NCI-H2107 treated with DMSO at 0.1 percent for 48 hours (cell line): ENCODE data around the gene JAKMIP2.

Source experiments
- DNase-seq: peaks from one replicate; lab custom pipeline; 2025; ENCODE audit not compliant: unreplicated experiment; lab: John Stamatoyannopoulos, UW

Gene JAKMIP2

GRCh38 chr5:147704544-147704943 lies 78.0 kb downstream of the JAKMIP2 start:
- no peak for DNase-seq

GRCh38 chr5:147701468-147701867 lies 81.1 kb downstream of the JAKMIP2 start:
- DNase-seq: no peak

GRCh38 chr5:147699496-147700088 lies 82.9 kb downstream of the JAKMIP2 start:
- no peak for DNase-seq

- no peak for DNase-seq
These were observed 85.1 kb downstream of the JAKMIP2 start for GRCh38 chr5:147697380-147697779.

- no peak for DNase-seq
These were observed 87.8 kb downstream of the JAKMIP2 start for GRCh38 chr5:147694772-147695171.

GRCh38 chr5:147693233-147693632 lies 89.3 kb downstream of the JAKMIP2 start:
- no peak for DNase-seq

- DNase-seq: no peak
These were observed 91.4 kb downstream of the JAKMIP2 start for GRCh38 chr5:147691130-147691529.

GRCh38 chr5:147690595-147690994 lies 91.9 kb downstream of the JAKMIP2 start:
- DNase-seq: no peak

- no peak for DNase-seq
These were observed 93.1 kb downstream of the JAKMIP2 start for GRCh38 chr5:147689426-147689825.

GRCh38 chr5:147688656-147689356 lies 93.7 kb downstream of the JAKMIP2 start:
- no peak for DNase-seq

- DNase-seq: no peak
These were observed 95.4 kb downstream of the JAKMIP2 start for GRCh38 chr5:147687118-147687517.

- no peak for DNase-seq
These were observed 96.1 kb downstream of the JAKMIP2 start for GRCh38 chr5:147686421-147686820.

- no peak for DNase-seq
These were observed 96.5 kb downstream of the JAKMIP2 start for GRCh38 chr5:147685993-147686392.

- no peak for DNase-seq
These were observed 107.4 kb downstream of the JAKMIP2 start for GRCh38 chr5:147675168-147675567.

- no peak for DNase-seq
These were observed 108.1 kb downstream of the JAKMIP2 start for GRCh38 chr5:147674411-147674810.

GRCh38 chr5:147673791-147674190 lies 108.7 kb downstream of the JAKMIP2 start:
- no peak for DNase-seq

GRCh38 chr5:147673266-147673665 lies 109.3 kb downstream of the JAKMIP2 start:
- DNase-seq: no peak

GRCh38 chr5:147671365-147671764 lies 111.2 kb downstream of the JAKMIP2 start:
- no peak for DNase-seq

- DNase-seq: no peak
These were observed 111.7 kb downstream of the JAKMIP2 start for GRCh38 chr5:147670815-147671214.

GRCh38 chr5:147669169-147669869 lies 113.2 kb downstream of the JAKMIP2 start:
- DNase-seq: no peak

- no peak for DNase-seq
These were observed 114.1 kb downstream of the JAKMIP2 start for GRCh38 chr5:147668385-147668784.

GRCh38 chr5:147667363-147667762 lies 115.2 kb downstream of the JAKMIP2 start:
- no peak for DNase-seq
